OCI-LY3 (cell line): ENCODE measurements around the gene ARHGEF11.

Experiments
- CTCF ChIP-seq: fragments of 200-600, 300-600 bp; sonication (generic); IDR thresholded peaks from 2 replicates; pipeline ENCODE4 v1.5.1; 2014; ENCODE audit warnings: antibody characterized with exemption, low read length, low read depth
- EZH2phosphoT487 ChIP-seq: fragments of 200-600 bp; shearing (Covaris generic); IDR thresholded peaks from 2 replicates; pipeline ENCODE4 v1.6.1; 2018; ENCODE audit warnings: antibody characterized with exemption, mixed run types, low read depth

- TF ChIP-seq CTCF (no peak), EZH2phosphoT487 (no peak)
These were observed 45.6 kb upstream of the ARHGEF11 start for GRCh38 chr1:157091186-157091585.
